GM19468 (cell line): ENCODE measurements around the gene PALLD.
"Not testable (repeated sequence)": the region's sequence is repeated elsewhere in the genome, so short reads cannot be mapped to it uniquely, and the experiment has no call there.

Experiments
- ATAC-seq: cut with Tn5 transposase; IDR thresholded peaks from one replicate; pipeline ENCODE4 v1.9.1; 2021; ENCODE audit warnings: mild to moderate bottlenecking, moderate library complexity, moderate number of reproducible peaks; ENCODE audit not compliant: unreplicated experiment; ENCODE audit errors: extremely low read depth

Gene PALLD

GRCh38 chr4:168952821-168953246 lies 456.0 kb downstream of the PALLD start:
- not testable (repeated sequence) for ATAC-seq

GRCh38 chr4:168955674-168956073 lies 458.8 kb downstream of the PALLD start:
- no peak for ATAC-seq

- ATAC-seq, result no peak
Observed at GRCh38 chr4:168960716-168961115, 463.9 kb downstream of the PALLD start.

GRCh38 chr4:168972596-168972995 lies 475.7 kb downstream of the PALLD start:
- no peak for ATAC-seq
